Activated CD8-positive, alpha-beta memory T cell treated with anti-CD3 and anti-CD28 coated beads, Interleukin-2, amount 10 ng/mL, durations not matched to agents 7 days and 5 days (primary cell): Measurements from ENCODE around the gene ABHD11. TPM values are rescaled to one million over a fixed set of nuclear protein-coding genes. Genes with fewer than 3 reads are reported as not detected.

Experiments used
- ATAC-seq: fragments of 150-1000 bp; cut with Tn5 transposase; one replicate; pipeline ENCODE4 v1.10.0; 2021; ENCODE audit warnings: moderate library complexity
- CTCF ChIA-PET: fragments of 350-600 bp; sonication (Branson Sonifier 250); formaldehyde crosslinking; loops from one replicate; lab custom pipeline; 2021; ENCODE audit warnings: antibody characterized with exemption; lab: Charles Lee
- DNase-seq: peaks from one replicate; pipeline ENCODE4 v3.0.0-alpha.2; 2020
- H3K27ac Mint-ChIP-seq: one replicate; pipeline ENCODE4 v1.8.0; 2021; ENCODE audit warnings: mild to moderate bottlenecking, mixed read lengths
- H3K27me3 Mint-ChIP-seq: one replicate; pipeline ENCODE4 v1.8.0; 2021; ENCODE audit warnings: mixed read lengths
- H3K36me3 Mint-ChIP-seq: one replicate; pipeline ENCODE4 v1.8.0; 2021; ENCODE audit warnings: mild to moderate bottlenecking, mixed read lengths
- H3K4me1 Mint-ChIP-seq: one replicate; pipeline ENCODE4 v1.8.0; 2021; ENCODE audit warnings: mixed read lengths
- H3K4me3 Mint-ChIP-seq: one replicate; pipeline ENCODE4 v1.8.0; 2021; ENCODE audit warnings: mild to moderate bottlenecking, moderate library complexity, mixed read lengths
- H3K9me3 Mint-ChIP-seq: one replicate; pipeline ENCODE4 v1.8.0; 2022; ENCODE audit warnings: low read depth, mixed read lengths
- total RNA-seq, 2 experiments: library from RNA; stranded (reverse); gene quantifications; one replicate each; pipeline ENCODE4 v1.2.3, GENCODE V29; 2021

The ABHD11 gene
- total RNA-seq, 2 experiments from 2014 or later = 15.9 to 19.2 TPM

- CTCF ChIA-PET = no interaction called here
- H3K27me3 Mint-ChIP-seq = no peaks in the 10 kb centered on the region
- H3K27ac Mint-ChIP-seq = no peak overlapping the region
- peaks cover 12% of the 10 kb centered on the region for H3K4me1 Mint-ChIP-seq
- no peak for ATAC-seq
- no peaks in the 10 kb centered on the region for H3K9me3 Mint-ChIP-seq
- peaks cover 3% of the 10 kb centered on the region for H3K36me3 Mint-ChIP-seq
- no peak for DNase-seq
- no peak overlapping the region for H3K4me3 Mint-ChIP-seq
Measured at GRCh38 chr7:73708961-73709549, 29.5 kb downstream of the ABHD11 start.

- no peak for ATAC-seq
- peaks cover 8% of the 10 kb centered on the region for H3K4me1 Mint-ChIP-seq
- peaks cover 1% of the 10 kb centered on the region for H3K36me3 Mint-ChIP-seq
- CTCF ChIA-PET = interaction anchor here (0.6 to 2.4 kb wide), 3 partner anchors 10 to 78 kb away, joined by 3 to 10 read pairs (median 4); no protein-coding TSS in a partner anchor
- no peaks in the 10 kb centered on the region for H3K9me3 Mint-ChIP-seq
- no peak overlapping the region for H3K4me3 Mint-ChIP-seq
- H3K27me3 Mint-ChIP-seq = no peaks in the 10 kb centered on the region
- DNase-seq = no peak
- no peak overlapping the region for H3K27ac Mint-ChIP-seq
Measured at GRCh38 chr7:73707045-73707631, 31.5 kb downstream of the ABHD11 start.

GRCh38 chr7:73706126-73707044, 32.2 kb downstream of the ABHD11 start:
- H3K9me3 Mint-ChIP-seq = no peaks in the 10 kb centered on the region
- H3K36me3 Mint-ChIP-seq = peaks cover 8% of the 10 kb centered on the region
- no peak overlapping the region for H3K27ac Mint-ChIP-seq
- CTCF ChIA-PET = interaction anchor here (0.6 to 2.4 kb wide), 4 partner anchors 9 to 78 kb away, joined by 3 to 10 read pairs (median 4); no protein-coding TSS in a partner anchor
- no peaks in the 10 kb centered on the region for H3K27me3 Mint-ChIP-seq
- DNase-seq (no peak), ATAC-seq (peak; percentile 57)
- peaks cover 8% of the 10 kb centered on the region for H3K4me1 Mint-ChIP-seq
- H3K4me3 Mint-ChIP-seq = no peak overlapping the region

GRCh38 chr7:73705551-73705920, 33.1 kb downstream of the ABHD11 start:
- Mint-ChIP-seq H3K4me3 (no peak overlapping the region), H3K9me3 (no peaks in the 10 kb centered on the region), H3K4me1 (peaks cover 8% of the 10 kb centered on the region), H3K36me3 (peaks cover 8% of the 10 kb centered on the region), H3K27me3 (no peaks in the 10 kb centered on the region), H3K27ac (no peak overlapping the region)
- CTCF ChIA-PET = interaction anchor here (1.2 to 2.4 kb wide), 3 partner anchors 9 to 99 kb away, joined by 4 to 10 read pairs (median 5); no protein-coding TSS in a partner anchor
- DNase-seq (no peak), ATAC-seq (no peak)

- Mint-ChIP-seq H3K36me3 (peaks cover 8% of the 10 kb centered on the region), H3K4me1 (peaks cover 8% of the 10 kb centered on the region), H3K4me3 (no peak overlapping the region), H3K27me3 (no peaks in the 10 kb centered on the region), H3K9me3 (no peaks in the 10 kb centered on the region), H3K27ac (no peak overlapping the region)
- ATAC-seq (no peak), DNase-seq (no peak)
- CTCF ChIA-PET = interaction anchor here (0.6 to 1.5 kb wide), 2 partner anchors 21 to 98 kb away, joined by 3 to 5 read pairs; no protein-coding TSS in a partner anchor
Measured at GRCh38 chr7:73704640-73705550, 33.7 kb downstream of the ABHD11 start.

- CTCF ChIA-PET = interaction anchor here (1.0 to 1.5 kb wide), 2 partner anchors 10 to 97 kb away, joined by 3 to 5 read pairs; no protein-coding TSS in a partner anchor
- DNase-seq (no peak), ATAC-seq (peak; percentile 31)
- Mint-ChIP-seq H3K9me3 (no peaks in the 10 kb centered on the region), H3K4me1 (peaks cover 8% of the 10 kb centered on the region), H3K4me3 (no peak overlapping the region), H3K36me3 (peaks cover 8% of the 10 kb centered on the region), H3K27me3 (no peaks in the 10 kb centered on the region), H3K27ac (no peak overlapping the region)
Measured at GRCh38 chr7:73703757-73704639, 34.6 kb downstream of the ABHD11 start.

- Mint-ChIP-seq H3K27me3 (no peaks in the 10 kb centered on the region), H3K4me1 (peaks cover 8% of the 10 kb centered on the region), H3K9me3 (no peaks in the 10 kb centered on the region), H3K4me3 (no peak overlapping the region), H3K27ac (peak overlapping the region; percentile 45), H3K36me3 (peaks cover 7% of the 10 kb centered on the region)
- CTCF ChIA-PET = interaction anchor here (1.0 kb wide), 1 partner anchor 11 kb away, joined by 3 read pairs; no protein-coding TSS in a partner anchor
- ATAC-seq (no peak), DNase-seq (no peak)
Measured at GRCh38 chr7:73703225-73703624, 35.4 kb downstream of the ABHD11 start.

- peaks cover 8% of the 10 kb centered on the region for H3K4me1 Mint-ChIP-seq
- DNase-seq (no peak), ATAC-seq (no peak)
- H3K27me3 Mint-ChIP-seq = no peaks in the 10 kb centered on the region
- H3K27ac Mint-ChIP-seq = no peak overlapping the region
- no peaks in the 10 kb centered on the region for H3K9me3 Mint-ChIP-seq
- CTCF ChIA-PET = interaction anchor here (0.6 to 1.2 kb wide), 4 partner anchors 14 to 99 kb away, joined by 3 to 5 read pairs (median 4); no protein-coding TSS in a partner anchor
- H3K4me3 Mint-ChIP-seq = no peak overlapping the region
- H3K36me3 Mint-ChIP-seq = peaks cover 7% of the 10 kb centered on the region
Measured at GRCh38 chr7:73702665-73703064, 35.9 kb downstream of the ABHD11 start.

GRCh38 chr7:73702226-73702625, 36.4 kb downstream of the ABHD11 start:
- Mint-ChIP-seq H3K36me3 (peaks cover 8% of the 10 kb centered on the region), H3K4me3 (no peak overlapping the region), H3K27me3 (no peaks in the 10 kb centered on the region), H3K27ac (no peak overlapping the region), H3K9me3 (no peaks in the 10 kb centered on the region), H3K4me1 (peaks cover 8% of the 10 kb centered on the region)
- no peak for DNase-seq
- CTCF ChIA-PET = interaction anchor here (0.6 to 2.2 kb wide), 7 partner anchors 15 to 98 kb away, joined by 3 to 16 read pairs (median 3); no protein-coding TSS in a partner anchor
- no peak for ATAC-seq

- no peak for ATAC-seq
- DNase-seq = no peak
- H3K27ac Mint-ChIP-seq = no peak overlapping the region
- H3K4me3 Mint-ChIP-seq = no peak overlapping the region
- CTCF ChIA-PET = interaction anchor here (0.6 to 2.2 kb wide), 10 partner anchors 10 to 115 kb away, joined by 3 to 16 read pairs (median 3); partner anchors contain the start of gene VPS37D
- peaks cover 11% of the 10 kb centered on the region for H3K36me3 Mint-ChIP-seq
- H3K4me1 Mint-ChIP-seq = peaks cover 5% of the 10 kb centered on the region
- no peaks in the 10 kb centered on the region for H3K9me3 Mint-ChIP-seq
- H3K27me3 Mint-ChIP-seq = no peaks in the 10 kb centered on the region
Measured at GRCh38 chr7:73701357-73701995, 37.1 kb downstream of the ABHD11 start.

GRCh38 chr7:73700581-73701134, 37.9 kb downstream of the ABHD11 start:
- H3K27me3 Mint-ChIP-seq = no peaks in the 10 kb centered on the region
- ATAC-seq (no peak), DNase-seq (no peak)
- peaks cover 12% of the 10 kb centered on the region for H3K36me3 Mint-ChIP-seq
- H3K27ac Mint-ChIP-seq = no peak overlapping the region
- peaks cover 2% of the 10 kb centered on the region for H3K4me1 Mint-ChIP-seq
- CTCF ChIA-PET = interaction anchor here (0.6 to 2.2 kb wide), 8 partner anchors 10 to 116 kb away, joined by 3 to 16 read pairs (median 3); partner anchors contain the start of gene VPS37D
- H3K9me3 Mint-ChIP-seq = no peaks in the 10 kb centered on the region
- H3K4me3 Mint-ChIP-seq = no peak overlapping the region
